Upper lobe of left lung (tissue), 6 donors: ENCODE results near the gene DENND1A. TPM values are rescaled to one million over a fixed set of nuclear protein-coding genes. Genes with fewer than 3 reads are reported as not detected.

Experiments
- ATAC-seq, 2 donors: fragments of 200-7000 bp; cut with Tn5 transposase; one replicate each; pipeline ENCODE4 v1.9.1; 2022; ENCODE audit warnings: mild to moderate bottlenecking in 2 of 2, moderate library complexity in 2 of 2; ENCODE audit not compliant: low FRiP score in 2 of 2
- DNase-seq, 2 donors: peaks; one replicate each; pipeline ENCODE4 v3.0.0-alpha.2; 2019 to 2020
- H3K27ac ChIP-seq, 4 donors: fragments of 200-600 bp; sonication (generic); one replicate each; pipeline ENCODE4 v1.5.1; 2016 to 2019
- H3K27me3 ChIP-seq, 4 donors: fragments of 200-600 bp; sonication (generic); one replicate each; pipeline ENCODE4 v1.5.1; 2017 to 2019
- H3K36me3 ChIP-seq, 4 donors: fragments of 200-600 bp; sonication (generic); one replicate each; pipeline ENCODE4 v1.5.1; 2016 to 2019
- H3K4me1 ChIP-seq, 4 donors: fragments of 200-600 bp; sonication (generic); one replicate each; pipeline ENCODE4 v1.5.1; 2018 to 2019
- H3K4me3 ChIP-seq, 4 donors: fragments of 200-600 bp; sonication (generic); one replicate each; pipeline ENCODE4 v1.5.1; 2017 to 2019; ENCODE audit warnings: mild to moderate bottlenecking in 2 of 4, moderate library complexity in 1 of 4
- H3K9me3 ChIP-seq, 4 donors: fragments of 200-600 bp; sonication (generic); one replicate each; pipeline ENCODE4 v1.5.1; 2018 to 2019
- CTCF ChIP-seq, 6 experiments: fragments of 450-650 bp in 4 of 6; fragments of 200-600 bp in 2 of 6; sonication (generic) in 2 of 6; IDR thresholded peaks; one replicate each; pipeline ENCODE4 v1.5.1; 2016 to 2019; ENCODE audit warnings: antibody characterized with exemption in 6 of 6
- EP300 ChIP-seq, 4 donors: sonication (generic); formaldehyde crosslinking; IDR thresholded peaks; one replicate each; pipeline ENCODE4 v1.5.1; 2017; ENCODE audit warnings: antibody characterized with exemption in 4 of 4, control low read depth in 2 of 4
- POLR2A ChIP-seq, 4 donors: fragments of 450-650 bp; IDR thresholded peaks; one replicate each; pipeline ENCODE4 v1.5.1; 2016 to 2017; ENCODE audit warnings: antibody characterized with exemption in 4 of 4, mild to moderate bottlenecking in 2 of 4
- POLR2AphosphoS5 ChIP-seq, 2 donors: sonication (generic); formaldehyde crosslinking; IDR thresholded peaks; one replicate each; pipeline ENCODE4 v1.5.1; 2017; ENCODE audit warnings: antibody characterized with exemption in 2 of 2
- WGBS, 2 donors: methylation state at CpG; one replicate each; pipeline ENCODE4 v1.1.5; 2017 to 2018; 5-methylcytosine and 5-hydroxymethylcytosine counted together
- total RNA-seq, 6 donors: library from RNA; depleted of rRNA in 4 of 6; stranded (reverse); fragments of >200 nt in 4 of 6; gene quantifications; one replicate each; pipeline versions ENCODE4 v1.1.0 to v1.2.1, GENCODE V29; 2016 to 2021
- donor health status: DM: no; HTN: no; CAD: no; lungs with moderate emphysema.
- donor health status: DM: no; HTN: yes; CAD: no; lungs with severe emphysema.

Gene DENND1A
- total RNA-seq, 6 donors from 2014 or later: 9.8 to 46.1 (median 16.0) TPM

- H3K27ac ChIP-seq: no peak overlapping the region
- no peak for DNase-seq
- no peak overlapping the region for H3K4me3 ChIP-seq
- ATAC-seq: no peak
- H3K27me3 ChIP-seq: no peaks in the 10 kb centered on the region
- TF ChIP-seq POLR2A (IDR thresholded peaks at IDR 0.05) (no peak), EP300 (IDR thresholded peaks at IDR 0.05) (no peak)
- 90 to 95% methylated on average over 4 of the region's 4 CpGs for WGBS, 2 donors
- no peaks in the 10 kb centered on the region for H3K4me1 ChIP-seq
- H3K36me3 ChIP-seq: no peaks in the 10 kb centered on the region
- H3K9me3 ChIP-seq: no peaks in the 10 kb centered on the region
Observed at GRCh38 chr9:123397975-123398374, 532.0 kb downstream of the DENND1A start.

- ATAC-seq: no peak
- Histone ChIP-seq H3K4me1 (no peaks in the 10 kb centered on the region), H3K9me3 (no peaks in the 10 kb centered on the region), H3K4me3 (no peak overlapping the region), H3K27me3 (no peaks in the 10 kb centered on the region), H3K27ac (no peak overlapping the region), H3K36me3 (no peaks in the 10 kb centered on the region)
- WGBS, 2 donors: 89 to 90% methylated on average over 21 to 24 of the region's 24 CpGs
- DNase-seq: no peak
- TF ChIP-seq CTCF (IDR thresholded peaks at IDR 0.05) (no peak), POLR2A (IDR thresholded peaks at IDR 0.05) (no peak), POLR2AphosphoS5 (IDR thresholded peaks at IDR 0.05) (no peak), EP300 (IDR thresholded peaks at IDR 0.05) (no peak)
Observed at GRCh38 chr9:123395689-123396511, 534.0 kb downstream of the DENND1A start.

- ATAC-seq: no peak
- Histone ChIP-seq H3K27ac (no peak overlapping the region), H3K9me3 (no peaks in the 10 kb centered on the region), H3K4me1 (no peaks in the 10 kb centered on the region), H3K27me3 (no peaks in the 10 kb centered on the region), H3K36me3 (no peaks in the 10 kb centered on the region), H3K4me3 (no peak overlapping the region)
- WGBS, 2 donors: 43 to 78% methylated on average over 1 to 5 of the region's 5 CpGs
- no peak for DNase-seq
- no peak for TF ChIP-seq POLR2AphosphoS5 (IDR thresholded peaks at IDR 0.05)
- no peak for TF ChIP-seq CTCF (IDR thresholded peaks at IDR 0.05)
- no peak for TF ChIP-seq EP300 (IDR thresholded peaks at IDR 0.05)
- TF ChIP-seq POLR2A (IDR thresholded peaks at IDR 0.05): no peak
Observed at GRCh38 chr9:123395276-123395688, 534.6 kb downstream of the DENND1A start.

GRCh38 chr9:123394291-123395235 is 535.4 kb downstream of the DENND1A start:
- TF ChIP-seq POLR2AphosphoS5 (IDR thresholded peaks at IDR 0.05) (no peak), EP300 (IDR thresholded peaks at IDR 0.05) (no peak), CTCF (IDR thresholded peaks at IDR 0.05) (no peak), POLR2A (IDR thresholded peaks at IDR 0.05) (no peak)
- Histone ChIP-seq H3K9me3 (no peaks in the 10 kb centered on the region), H3K4me3 (no peak overlapping the region), H3K4me1 (no peaks in the 10 kb centered on the region), H3K27ac (no peak overlapping the region), H3K27me3 (no peaks in the 10 kb centered on the region), H3K36me3 (no peaks in the 10 kb centered on the region)
- no peak for ATAC-seq
- 77 to 81% methylated on average over 15 to 16 of the region's 16 CpGs for WGBS, 2 donors
- DNase-seq: no peak

- no peaks in the 10 kb centered on the region for H3K27me3 ChIP-seq
- H3K4me1 ChIP-seq: no peaks in the 10 kb centered on the region
- H3K36me3 ChIP-seq: no peaks in the 10 kb centered on the region
- 96 to 97% methylated on average over 4 of the region's 4 CpGs for WGBS, 2 donors
- H3K4me3 ChIP-seq: no peak overlapping the region
- DNase-seq (no peak), ATAC-seq (no peak)
- TF ChIP-seq POLR2A (IDR thresholded peaks at IDR 0.05): no peak
- no peak for TF ChIP-seq POLR2AphosphoS5 (IDR thresholded peaks at IDR 0.05)
- no peak for TF ChIP-seq EP300 (IDR thresholded peaks at IDR 0.05)
- no peak for TF ChIP-seq CTCF (IDR thresholded peaks at IDR 0.05)
- H3K9me3 ChIP-seq: no peaks in the 10 kb centered on the region
- no peak overlapping the region for H3K27ac ChIP-seq
Observed at GRCh38 chr9:123392802-123393201, 537.1 kb downstream of the DENND1A start.
